D721Med (cell line): ENCODE data around the gene MAST2.
"Not testable (repeated sequence)": the region's sequence is repeated elsewhere in the genome, so short reads cannot be mapped to it uniquely, and the experiment has no call there.

Experiments used
- DNase-seq: peaks from one replicate; pipeline ENCODE4 v3.0.0; 2011; ENCODE audit warnings: low spot score; ENCODE audit not compliant: insufficient read length
- FAIRE-seq: peaks from 2 replicates; lab custom pipeline; 2011; peaks lifted over from hg19 to GRCh38; lab: Jason Lieb, UNC
- CTCF ChIP-seq: IDR thresholded peaks from 2 replicates; pipeline ENCODE4 v1.5.1; 2012; ENCODE audit warnings: mild to moderate bottlenecking, control low read depth; ENCODE audit not compliant: insufficient read depth; ENCODE audit errors: missing control alignments

MAST2 gene

GRCh38 chr1:45857101-45857700 is 53.8 kb downstream of the MAST2 start:
- FAIRE-seq (no peak), DNase-seq (no peak)
- no peak for TF ChIP-seq CTCF

GRCh38 chr1:45857755-45858492 is 54.5 kb downstream of the MAST2 start:
- FAIRE-seq, DNase-seq: not testable (repeated sequence)

- no peak for TF ChIP-seq CTCF
- no peak for FAIRE-seq
- DNase-seq = no peak
These were observed 55.8 kb downstream of the MAST2 start for GRCh38 chr1:45859221-45859620.

GRCh38 chr1:45862008-45862407 is 58.6 kb downstream of the MAST2 start:
- DNase-seq (no peak), FAIRE-seq (no peak)
- no peak for TF ChIP-seq CTCF

- FAIRE-seq (peak; percentile 91), DNase-seq (no peak)
- TF ChIP-seq CTCF = no peak
These were observed 59.8 kb downstream of the MAST2 start for GRCh38 chr1:45863218-45863617.

- FAIRE-seq (peak; percentile 25), DNase-seq (no peak)
- TF ChIP-seq CTCF = no peak
These were observed 61.0 kb downstream of the MAST2 start for GRCh38 chr1:45864167-45865106.

GRCh38 chr1:45867697-45868348 is 64.4 kb downstream of the MAST2 start:
- TF ChIP-seq CTCF = no peak
- FAIRE-seq (no peak), DNase-seq (no peak)
